H1 (cell line): Measurements from ENCODE around the gene FGF12. TPM values are rescaled to one million over a fixed set of nuclear protein-coding genes. Genes with fewer than 3 reads are reported as not detected.

ENCODE experiments used
- CTCF ChIA-PET: fragments of 300-600 bp; sonication (Branson Sonifier 250); formaldehyde crosslinking; loops from one replicate; lab custom pipeline; 2021; ENCODE audit not compliant: partially characterized antibody; lab: Charles Lee
- POLR2A ChIA-PET: fragments of 300-600 bp; sonication (Branson Sonifier 250); formaldehyde crosslinking; loops from one replicate; lab custom pipeline; 2021; ENCODE audit warnings: inconsistent platforms; ENCODE audit not compliant: partially characterized antibody; lab: Charles Lee
- DNase-seq, 2 experiments: peaks; one replicate each; pipeline versions ENCODE4 v3.0.0 to v3.0.0-alpha.2; 2010 to 2022; ENCODE audit warnings: low spot score in 2 of 2, low read depth in 1 of 2, mixed read lengths in 1 of 2
- FAIRE-seq: peaks from 2 replicates; lab custom pipeline; 2011; peaks lifted over from hg19 to GRCh38; lab: Jason Lieb, UNC
- H2AFZ ChIP-seq: 2 replicates; pipeline ENCODE4 v1.8.1; 2012; ENCODE audit warnings: low read length, inconsistent platforms
- H2AK5ac ChIP-seq: 2 replicates; pipeline ENCODE4 v1.6.1; 2013; ENCODE audit warnings: low read depth, low read length
- H2BK120ac ChIP-seq: replicated peaks from 2 replicates; pipeline ENCODE3; 2013; ENCODE audit warnings: low read depth, low read length, inconsistent platforms
- H2BK12ac ChIP-seq: 2 replicates; pipeline ENCODE4 v1.6.1; 2013; ENCODE audit warnings: low read depth, low read length
- H2BK15ac ChIP-seq: 2 replicates; pipeline ENCODE4 v1.6.1; 2013; ENCODE audit warnings: low read length
- H2BK20ac ChIP-seq: 2 replicates; pipeline ENCODE4 v1.6.1; 2013; ENCODE audit warnings: low read length
- H2BK5ac ChIP-seq: 2 replicates; pipeline ENCODE4 v1.6.1; 2013; ENCODE audit warnings: low read depth, low read length
- H3K14ac ChIP-seq: 2 replicates; pipeline ENCODE4 v1.6.1; 2013; ENCODE audit warnings: inconsistent platforms; ENCODE audit not compliant: insufficient read length
- H3K18ac ChIP-seq: 2 replicates; pipeline ENCODE4 v1.6.1; 2013; ENCODE audit warnings: low read length; ENCODE audit errors: extremely low read depth
- H3K23ac ChIP-seq: 2 replicates; pipeline ENCODE4 v1.6.1; 2013; ENCODE audit warnings: inconsistent platforms; ENCODE audit not compliant: insufficient read length
- H3K23me2 ChIP-seq: 2 replicates; pipeline ENCODE4 v1.6.1; 2013; ENCODE audit warnings: low read depth, low read length
- H3K27ac ChIP-seq: 2 replicates; pipeline ENCODE4 v1.6.1; 2011; ENCODE audit warnings: low read depth, low read length, inconsistent platforms
- H3K27me3 ChIP-seq, 4 experiments: replicated peaks in 1 of 4; 1 replicate in 1 of 4; 2 replicates in 3 of 4; pipeline versions ENCODE4 v1.6.1 to v1.8.1; 2011 to 2013; ENCODE audit warnings: low read length in 3 of 4, mild to moderate bottlenecking in 3 of 4, inconsistent platforms in 2 of 4, mixed read lengths in 2 of 4, moderate library complexity in 1 of 4; ENCODE audit not compliant: control insufficient read depth in 3 of 4, insufficient read depth in 3 of 4; ENCODE audit errors: extremely low read depth in 1 of 4
- H3K36me3 ChIP-seq, 4 experiments: 2 replicates each; pipeline versions ENCODE4 v1.6.1 to v1.8.1; 2011 to 2013; ENCODE audit warnings: mild to moderate bottlenecking in 4 of 4, low read length in 3 of 4, moderate library complexity in 2 of 4, control low read depth in 1 of 4, inconsistent platforms in 1 of 4; ENCODE audit not compliant: insufficient read depth in 4 of 4, control insufficient read depth in 2 of 4
- H3K4ac ChIP-seq: replicated peaks from 2 replicates; pipeline ENCODE3; 2013; ENCODE audit warnings: low read length, low read depth, mixed read lengths, inconsistent platforms; ENCODE audit not compliant: insufficient read length
- H3K4me1 ChIP-seq, 4 experiments: replicated peaks in 1 of 4; 1 replicate in 1 of 4; 2 replicates in 3 of 4; pipeline versions ENCODE4 v1.6.1 to v1.8.1; 2011 to 2013; ENCODE audit warnings: low read length in 3 of 4, inconsistent platforms in 2 of 4, mixed read lengths in 1 of 4; ENCODE audit not compliant: insufficient read depth in 4 of 4, control insufficient read depth in 3 of 4
- H3K4me2 ChIP-seq, 2 experiments: 2 replicates each; pipeline versions ENCODE4 v1.6.1 to v1.8.1; 2011 to 2013; ENCODE audit warnings: low read depth in 2 of 2, low read length in 2 of 2, control low read depth in 1 of 2, inconsistent platforms in 1 of 2, mild to moderate bottlenecking in 1 of 2; ENCODE audit not compliant: insufficient read depth in 1 of 2
- H3K4me3 ChIP-seq, 4 experiments: fragments of 200-600, 300-600 bp in 1 of 4; sonication (generic), shearing (Covaris generic), sonication (Bioruptor Twin) in 1 of 4; 2 replicates each; pipeline versions ENCODE4 v1.5.1 to v1.8.1; 2011 to 2016; ENCODE audit warnings: low read length in 4 of 4, low read depth in 3 of 4, control low read depth in 2 of 4, inconsistent platforms in 2 of 4, mild to moderate bottlenecking in 2 of 4, mixed read lengths in 1 of 4, moderate library complexity in 1 of 4; ENCODE audit not compliant: insufficient read depth in 2 of 4; ENCODE audit errors: extremely low read depth in 1 of 4
- H3K56ac ChIP-seq: replicated peaks from 2 replicates; pipeline ENCODE3; 2013; ENCODE audit warnings: low read depth, mild to moderate bottlenecking, mixed read lengths, low read length, inconsistent platforms; ENCODE audit not compliant: insufficient read length
- H3K79me1 ChIP-seq: 2 replicates; pipeline ENCODE4 v1.6.1; 2013; ENCODE audit warnings: low read depth, low read length, control low read depth
- H3K79me2 ChIP-seq, 2 experiments: 2 replicates each; pipeline versions ENCODE4 v1.6.1 to v1.8.1; 2012 to 2013; ENCODE audit warnings: low read length in 2 of 2, mild to moderate bottlenecking in 2 of 2, inconsistent platforms in 1 of 2; ENCODE audit not compliant: insufficient read depth in 2 of 2, control insufficient read depth in 1 of 2
- H3K9ac ChIP-seq, 4 experiments: replicated peaks in 1 of 4; 1 replicate in 1 of 4; 2 replicates in 3 of 4; pipeline versions ENCODE4 v1.6.1 to v1.8.1; 2011 to 2013; ENCODE audit warnings: low read depth in 3 of 4, low read length in 3 of 4, control low read depth in 2 of 4, mild to moderate bottlenecking in 2 of 4, moderate library complexity in 2 of 4, inconsistent platforms in 1 of 4; ENCODE audit errors: extremely low read depth in 1 of 4
- H3K9me3 ChIP-seq, 2 experiments: 2 replicates each; pipeline versions ENCODE4 v1.6.1 to v1.8.1; 2012 to 2013; ENCODE audit warnings: mild to moderate bottlenecking in 2 of 2, moderate library complexity in 2 of 2, control low read depth in 1 of 2, inconsistent platforms in 1 of 2, low read depth in 1 of 2, low read length in 1 of 2, mixed read lengths in 1 of 2; ENCODE audit not compliant: insufficient read depth in 2 of 2
- H4K20me1 ChIP-seq, 2 experiments: replicated peaks in 1 of 2; 2 replicates each; pipeline versions ENCODE3 to v1.8.1; 2011 to 2013; ENCODE audit warnings: inconsistent platforms in 2 of 2, low read length in 2 of 2, mild to moderate bottlenecking in 1 of 2; ENCODE audit not compliant: insufficient read depth in 2 of 2, control insufficient read depth in 1 of 2
- H4K5ac ChIP-seq: 2 replicates; pipeline ENCODE4 v1.6.1; 2013; ENCODE audit warnings: low read length, low read depth, mixed read lengths, inconsistent platforms; ENCODE audit not compliant: insufficient read length
- H4K8ac ChIP-seq: 2 replicates; pipeline ENCODE4 v1.8.0; 2013; ENCODE audit warnings: mild to moderate bottlenecking, moderate library complexity, low read length, inconsistent platforms; ENCODE audit not compliant: insufficient read depth; ENCODE audit errors: extremely low read depth
- H4K91ac ChIP-seq: replicated peaks from 2 replicates; pipeline ENCODE3; 2013; ENCODE audit warnings: low read length, mixed read lengths, inconsistent platforms; ENCODE audit not compliant: insufficient read length
- BACH1 ChIP-seq: IDR thresholded peaks from 2 replicates; pipeline ENCODE4 v1.6.1; 2012; ENCODE audit warnings: low read length, improper control_type of control experiment
- POLR2AphosphoS5 ChIP-seq: IDR thresholded peaks from 2 replicates; pipeline ENCODE4 v1.6.1; 2011; ENCODE audit warnings: low read depth, low read length
- WGBS, 2 experiments: shearing (Covaris generic) in 1 of 2; methylation state at CpG; one replicate each; pipeline versions ENCODE4 v1.1.6 to v1.1.7; 2013 to 2015; ENCODE audit warnings: low lambda C conversion rate in 2 of 2, mixed read lengths in 2 of 2, inconsistent platforms in 1 of 2, low coverage in 1 of 2, missing lambda C conversion rate in 1 of 2; ENCODE audit not compliant: insufficient replicate concordance in 2 of 2, insufficient coverage in 1 of 2, insufficient read length in 1 of 2; ENCODE audit errors: extremely low coverage in 1 of 2, missing lambda C conversion rate in 1 of 2; 5-methylcytosine and 5-hydroxymethylcytosine counted together
- polyA plus RNA-seq, 7 experiments: library from polyadenylated mRNA; depleted of rRNA in 3 of 7; stranded (reverse) in 5 of 7; unstranded in 2 of 7; fragments of >200 nt in 5 of 7; fragments of 200-250 nt in 2 of 7; gene quantifications; 1 replicate in 5 of 7; 2 replicates in 1 of 7; 4 replicates in 1 of 7; pipeline versions ENCODE4 v1.2.1 to v1.2.3, GENCODE V29; 2011 to 2013; ENCODE audit warnings: missing spikeins in 2 of 7, mixed read lengths in 2 of 7
- total RNA-seq: library from RNA; stranded (reverse); fragmentation: NEBNext Ultra II Directional; extraction: Animal tissue kit (Norgen Biotek cat#: 25700); gene quantifications from 2 replicates; pipeline ENCODE4 v1.2.1, GENCODE V29; 2021

The FGF12 gene
- total and polyA plus RNA-seq, 2 of the 8 experiments (the other 6 are each of a cell fraction or from before 2014, with no cell fraction given): 4.1 to 16.6 TPM

GRCh38 chr3:192516820-192517219, 210.5 kb downstream of the FGF12 start:
- no peak overlapping the region for H2BK120ac ChIP-seq
- no peak overlapping the region for H3K4me3 ChIP-seq
- no peak overlapping the region for H3K23ac ChIP-seq
- H2BK15ac ChIP-seq: no peak overlapping the region
- no peak overlapping the region for H4K5ac ChIP-seq
- no peak overlapping the region for H4K91ac ChIP-seq
- no peaks in the 10 kb centered on the region for H3K9me3 ChIP-seq
- no peak overlapping the region for H3K56ac ChIP-seq
- no peaks in the 10 kb centered on the region for H3K79me2 ChIP-seq
- TF ChIP-seq POLR2AphosphoS5: no peak
- no peak for TF ChIP-seq BACH1
- WGBS, 2 experiments: 83% methylated on average over 7 of the region's 7 CpGs; no CpG with 5 or more reads in 1 of the 2 experiments
- ChIA-PET POLR2A (interaction anchor here (0.6 kb wide), 1 partner anchor 352 kb away, joined by 3 read pairs; no protein-coding TSS in a partner anchor), CTCF (interaction anchor here (1.6 to 2.8 kb wide), 2 partner anchors 11 to 15 kb away, joined by 3 to 11 read pairs; no protein-coding TSS in a partner anchor)
- H3K36me3 ChIP-seq: no peaks in the 10 kb centered on the region
- peaks cover 12% of the 10 kb centered on the region for H3K23me2 ChIP-seq
- no peaks in the 10 kb centered on the region for H4K20me1 ChIP-seq
- H3K27ac ChIP-seq: no peak overlapping the region
- no peak overlapping the region for H2BK20ac ChIP-seq
- no peak overlapping the region for H3K18ac ChIP-seq
- H4K8ac ChIP-seq: no peak overlapping the region
- no peaks in the 10 kb centered on the region for H3K79me1 ChIP-seq
- no peak for DNase-seq
- no peak for FAIRE-seq
- peaks cover 0 to 6% (median 1%) of the 10 kb centered on the region in 4 experiments; a peak in 2 of 7 replicates for H3K27me3 ChIP-seq
- H2AK5ac ChIP-seq: no peak overlapping the region
- H3K4me1 ChIP-seq: peaks cover 0 to 6% (median 3%) of the 10 kb centered on the region in 4 experiments; a peak in 4 of 7 replicates
- H2AFZ ChIP-seq: no peak overlapping the region
- no peak overlapping the region for H3K9ac ChIP-seq
- no peak overlapping the region for H2BK5ac ChIP-seq
- H3K14ac ChIP-seq: no peak overlapping the region
- H3K4ac ChIP-seq: no peak overlapping the region
- no peak overlapping the region; a peak in 1 of 4 replicates for H3K4me2 ChIP-seq
- no peak overlapping the region for H2BK12ac ChIP-seq
